Cortex of kidney (tissue), 1 donor: ENCODE measurements around the gene ABHD2.
"Not testable (repeated sequence)": the region's sequence is repeated elsewhere in the genome, so short reads cannot be mapped to it uniquely, and the experiment has no call there.

ENCODE experiments used
- DNase-seq: peaks from one replicate; lab custom pipeline; 2025; lab: John Stamatoyannopoulos, UW

Gene ABHD2

GRCh38 chr15:89087830-89088604, at the start of gene ABHD2:
Gene ABHD2, plus strand, starts transcription at chr15:89088456. Its CDS starts 27,872 bp downstream, at chr15:89116328.
- peak; percentile 15 for DNase-seq

- DNase-seq, result no peak
These were observed 49.1 kb upstream of the ABHD2 start for GRCh38 chr15:89039142-89039541.

- no peak for DNase-seq
These were observed 46.7 kb upstream of the ABHD2 start for GRCh38 chr15:89041507-89041906.

- no peak for DNase-seq
These were observed 45.9 kb upstream of the ABHD2 start for GRCh38 chr15:89042387-89042786.

GRCh38 chr15:89043031-89044002, 44.9 kb upstream of the ABHD2 start:
- DNase-seq, result no peak

- DNase-seq, result not testable (repeated sequence)
These were observed 39.1 kb upstream of the ABHD2 start for GRCh38 chr15:89049016-89049666.

GRCh38 chr15:89051875-89052274, 36.4 kb upstream of the ABHD2 start:
- no peak for DNase-seq

GRCh38 chr15:89052474-89052873, 35.8 kb upstream of the ABHD2 start:
- DNase-seq, result no peak

GRCh38 chr15:89054873-89055272, 33.4 kb upstream of the ABHD2 start:
- no peak for DNase-seq

GRCh38 chr15:89057506-89058133, 30.6 kb upstream of the ABHD2 start:
- DNase-seq, result no peak

- DNase-seq, result no peak
These were observed 29.9 kb upstream of the ABHD2 start for GRCh38 chr15:89058376-89058775.

GRCh38 chr15:89058876-89059405, 29.3 kb upstream of the ABHD2 start:
- DNase-seq, result no peak

- DNase-seq, result no peak
These were observed 22.0 kb upstream of the ABHD2 start for GRCh38 chr15:89066280-89066679.

GRCh38 chr15:89067751-89068150, 20.5 kb upstream of the ABHD2 start:
- DNase-seq, result no peak

- DNase-seq, result no peak
These were observed 19.9 kb upstream of the ABHD2 start for GRCh38 chr15:89068325-89068784.

- no peak for DNase-seq
These were observed 17.8 kb upstream of the ABHD2 start for GRCh38 chr15:89070197-89071124.

- no peak for DNase-seq
These were observed 16.8 kb upstream of the ABHD2 start for GRCh38 chr15:89071471-89071870.

GRCh38 chr15:89072277-89072869, 15.9 kb upstream of the ABHD2 start:
- DNase-seq, result no peak

- DNase-seq, result no peak
These were observed 13.7 kb upstream of the ABHD2 start for GRCh38 chr15:89074402-89075012.
